A549 treated with GW870086 at 1 μM for 4 hours (cell line): ENCODE data around the gene TTF1. TPM values are rescaled to one million over a fixed set of nuclear protein-coding genes. Genes with fewer than 3 reads are reported as not detected.

ENCODE experiments used
- total RNA-seq: library from RNA; stranded (reverse); fragments of 200-300 nt; extraction: Qiagen RNA extraction; gene quantifications from 5 replicates; pipeline ENCODE4 v1.2.3, GENCODE V29; 2022; ENCODE audit warnings: low read depth

The TTF1 gene, protein sequence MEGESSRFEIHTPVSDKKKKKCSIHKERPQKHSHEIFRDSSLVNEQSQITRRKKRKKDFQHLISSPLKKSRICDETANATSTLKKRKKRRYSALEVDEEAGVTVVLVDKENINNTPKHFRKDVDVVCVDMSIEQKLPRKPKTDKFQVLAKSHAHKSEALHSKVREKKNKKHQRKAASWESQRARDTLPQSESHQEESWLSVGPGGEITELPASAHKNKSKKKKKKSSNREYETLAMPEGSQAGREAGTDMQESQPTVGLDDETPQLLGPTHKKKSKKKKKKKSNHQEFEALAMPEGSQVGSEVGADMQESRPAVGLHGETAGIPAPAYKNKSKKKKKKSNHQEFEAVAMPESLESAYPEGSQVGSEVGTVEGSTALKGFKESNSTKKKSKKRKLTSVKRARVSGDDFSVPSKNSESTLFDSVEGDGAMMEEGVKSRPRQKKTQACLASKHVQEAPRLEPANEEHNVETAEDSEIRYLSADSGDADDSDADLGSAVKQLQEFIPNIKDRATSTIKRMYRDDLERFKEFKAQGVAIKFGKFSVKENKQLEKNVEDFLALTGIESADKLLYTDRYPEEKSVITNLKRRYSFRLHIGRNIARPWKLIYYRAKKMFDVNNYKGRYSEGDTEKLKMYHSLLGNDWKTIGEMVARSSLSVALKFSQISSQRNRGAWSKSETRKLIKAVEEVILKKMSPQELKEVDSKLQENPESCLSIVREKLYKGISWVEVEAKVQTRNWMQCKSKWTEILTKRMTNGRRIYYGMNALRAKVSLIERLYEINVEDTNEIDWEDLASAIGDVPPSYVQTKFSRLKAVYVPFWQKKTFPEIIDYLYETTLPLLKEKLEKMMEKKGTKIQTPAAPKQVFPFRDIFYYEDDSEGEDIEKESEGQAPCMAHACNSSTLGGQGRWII
- total RNA-seq: 14.5 to 18.4 TPM (median 15.1 TPM) in 5 replicates

DNA sequence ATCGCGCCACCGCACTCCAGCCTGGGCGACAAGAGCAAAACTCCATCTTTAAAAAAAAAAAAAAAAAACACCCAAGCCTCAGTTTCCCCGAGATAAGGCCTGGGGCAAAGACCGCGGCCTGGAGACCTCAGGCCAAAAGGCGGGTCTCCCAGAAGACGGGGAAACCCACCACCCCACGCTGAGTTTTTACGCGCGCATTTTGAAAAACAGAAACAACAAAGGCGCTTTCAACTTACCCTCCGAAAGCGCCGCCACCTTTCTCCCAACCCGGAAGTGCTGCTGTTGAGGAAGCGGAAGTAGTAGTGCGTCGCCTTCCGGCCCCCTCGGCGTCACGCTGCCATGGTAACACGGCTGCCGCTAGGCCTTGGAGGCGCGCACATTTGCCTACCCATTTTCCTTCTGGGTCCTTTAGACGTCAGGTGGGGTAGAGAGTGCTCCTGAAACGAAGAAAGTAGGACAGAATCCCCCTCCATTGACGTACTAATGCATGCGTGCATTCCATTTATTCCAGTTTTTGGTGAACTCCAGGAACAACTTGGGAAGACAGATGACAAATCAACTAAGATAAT is at the start of gene TTF1:
TSS of gene TTF1 (minus strand) at position 287 of the 569 bp plus-strand sequence. CDS start 4,019 bp downstream, outside the sequence.

DNA sequence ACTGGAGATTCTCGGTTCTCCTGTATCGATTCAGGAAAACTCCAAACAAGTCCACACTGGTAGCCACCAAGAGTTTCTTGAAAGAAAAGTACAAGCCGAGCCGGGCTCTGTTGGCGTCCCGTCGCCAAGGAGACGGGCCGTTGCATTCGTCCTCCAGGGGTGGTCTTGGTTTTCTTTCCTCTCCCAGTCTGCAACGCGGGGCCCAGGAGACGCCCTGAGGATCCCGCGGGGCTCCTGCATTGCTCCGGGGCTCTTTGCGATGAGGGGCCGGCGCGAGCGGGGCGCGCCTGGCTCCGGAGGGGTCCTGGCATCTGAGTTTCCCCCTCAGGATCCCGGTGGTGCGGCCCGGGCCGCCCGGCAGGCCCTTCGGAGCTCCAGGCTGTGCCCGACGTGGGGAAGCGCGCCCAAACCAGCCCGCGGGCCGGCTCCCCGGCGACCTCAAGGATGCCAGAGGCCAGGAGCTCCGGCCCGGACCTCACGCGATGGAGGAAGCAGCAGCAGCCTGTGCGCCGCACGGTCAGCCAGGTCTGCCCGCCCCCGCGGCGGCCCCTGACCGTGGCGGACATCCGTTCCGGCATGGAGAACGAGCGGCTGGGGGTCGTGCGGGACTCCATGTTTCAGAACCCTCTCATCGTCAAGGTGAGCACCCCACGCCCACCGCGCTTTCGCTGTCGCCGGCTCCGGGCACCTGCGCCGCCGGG is 3.3 kb upstream of the TTF1 start, which contains the start of gene CFAP77:
TSS of gene CFAP77 (plus strand) at position 384 of the 701 bp plus-strand sequence. CDS start at position 445, 61 bp downstream.

DNA sequence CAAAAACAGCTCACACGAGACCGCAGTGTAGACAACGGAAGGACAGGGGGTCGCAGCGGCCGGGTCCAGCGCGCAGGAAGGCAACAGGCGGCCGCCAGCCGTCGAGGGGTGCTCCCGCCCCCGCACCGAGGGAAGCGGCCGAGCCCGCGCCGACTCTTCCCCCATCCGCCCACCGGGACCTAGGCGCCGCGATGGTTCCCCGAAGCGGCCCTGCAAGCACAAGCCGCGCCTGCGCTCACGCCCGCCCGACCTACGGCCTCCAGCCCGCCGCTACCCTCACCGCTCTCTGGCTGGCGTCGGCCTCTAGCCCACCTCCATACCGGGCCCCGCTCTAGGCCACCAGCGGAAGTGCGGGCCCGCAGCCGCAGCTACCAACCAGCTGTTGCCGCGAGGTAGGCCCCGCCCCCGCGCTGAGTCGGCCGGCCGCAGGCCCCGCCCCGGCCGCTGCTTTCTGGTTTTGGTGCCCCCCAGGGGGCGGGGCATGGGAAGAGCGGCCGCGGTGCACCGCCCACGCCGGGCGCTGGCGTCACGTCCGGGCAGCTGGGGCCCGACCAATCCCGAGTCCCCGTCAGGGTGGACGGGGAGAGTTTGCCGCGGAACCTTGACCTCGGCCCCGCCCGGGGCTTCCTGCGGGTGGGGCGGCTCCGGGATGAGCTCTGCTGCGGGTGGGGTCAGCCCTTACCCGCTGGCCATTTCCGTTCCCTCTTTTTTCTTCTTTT is 51.8 kb downstream of the TTF1 start, which contains the start of gene SETX:
TSS of gene SETX (minus strand) at position 350 of the 719 bp plus-strand sequence. CDS start 5,558 bp downstream, outside the sequence.

Other genes starting within 250 kb of the TTF1 start
- gene NTNG2, start 244.8 kb downstream of the TTF1 start, total RNA-seq: 0.93 to 2.6 TPM (median 1.5 TPM) in 5 replicates
- gene SETX, start 51.9 kb downstream of the TTF1 start, total RNA-seq: 18.6 to 21.2 TPM (median 20.2 TPM) in 5 replicates
- not detected in 5 replicates for gene CFAP77, start 3.4 kb upstream of the TTF1 start, total RNA-seq
- not detected in 5 replicates for gene BARHL1, start 175.8 kb upstream of the TTF1 start, total RNA-seq